Measurements from ENCODE around the gene EBP. TPM values are rescaled to one million over a fixed set of nuclear protein-coding genes. Genes with fewer than 3 reads are reported as not detected.

The EBP gene
- total and polyA plus RNA-seq, 9 of the 15 experiments (the other 6 are each of a cell fraction or from before 2014, with no cell fraction given) = 228 to 987 (median 274) TPM

DNA sequence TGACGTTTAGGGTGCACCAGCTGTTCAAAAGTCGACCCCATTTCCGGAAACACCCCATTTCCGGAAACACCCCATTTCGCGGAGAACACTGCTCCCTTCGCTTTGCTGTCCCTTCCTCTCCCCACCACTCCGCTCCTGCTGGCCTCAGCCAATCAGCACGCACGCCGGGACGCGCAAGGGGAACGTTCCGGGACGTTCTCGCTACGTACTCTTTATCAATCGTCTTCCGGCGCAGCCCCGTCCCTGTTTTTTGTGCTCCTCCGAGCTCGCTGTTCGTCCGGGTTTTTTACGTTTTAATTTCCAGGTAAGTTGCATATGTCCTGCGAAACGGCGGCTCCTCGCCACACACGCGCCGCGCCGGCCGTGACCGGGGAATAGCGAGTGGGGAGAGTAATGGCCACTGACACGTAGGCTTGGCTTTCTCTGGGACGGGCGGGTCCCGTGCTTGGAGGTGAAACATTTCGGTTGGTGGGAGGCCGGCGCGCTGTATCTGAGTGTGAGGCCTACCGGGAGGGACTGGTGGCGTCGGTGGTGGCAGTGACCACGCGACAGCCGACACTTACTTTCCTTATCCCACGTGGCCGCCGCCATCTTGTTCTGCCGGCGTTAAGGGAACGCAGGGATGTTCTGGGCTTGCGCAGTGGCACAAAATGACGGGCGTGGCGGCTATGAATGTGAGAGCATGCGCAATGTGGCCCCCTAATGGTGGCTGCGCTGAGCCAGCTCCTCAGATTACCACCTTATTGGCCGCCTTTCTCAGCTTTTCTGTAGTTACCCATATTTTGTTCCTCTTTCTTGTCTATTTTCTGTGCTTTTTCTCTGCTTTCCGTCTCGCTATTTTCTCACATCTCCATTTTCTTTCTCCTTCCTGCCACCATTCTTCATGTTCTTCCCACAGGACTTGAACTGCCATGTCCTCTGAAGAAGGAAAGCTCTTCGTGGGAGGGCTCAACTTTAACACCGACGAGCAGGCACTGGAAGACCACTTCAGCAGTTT, 53.0 kb downstream of the EBP start, which contains the start of gene RBM3 (continued):
- TF ChIP-seq, protein P1, sequence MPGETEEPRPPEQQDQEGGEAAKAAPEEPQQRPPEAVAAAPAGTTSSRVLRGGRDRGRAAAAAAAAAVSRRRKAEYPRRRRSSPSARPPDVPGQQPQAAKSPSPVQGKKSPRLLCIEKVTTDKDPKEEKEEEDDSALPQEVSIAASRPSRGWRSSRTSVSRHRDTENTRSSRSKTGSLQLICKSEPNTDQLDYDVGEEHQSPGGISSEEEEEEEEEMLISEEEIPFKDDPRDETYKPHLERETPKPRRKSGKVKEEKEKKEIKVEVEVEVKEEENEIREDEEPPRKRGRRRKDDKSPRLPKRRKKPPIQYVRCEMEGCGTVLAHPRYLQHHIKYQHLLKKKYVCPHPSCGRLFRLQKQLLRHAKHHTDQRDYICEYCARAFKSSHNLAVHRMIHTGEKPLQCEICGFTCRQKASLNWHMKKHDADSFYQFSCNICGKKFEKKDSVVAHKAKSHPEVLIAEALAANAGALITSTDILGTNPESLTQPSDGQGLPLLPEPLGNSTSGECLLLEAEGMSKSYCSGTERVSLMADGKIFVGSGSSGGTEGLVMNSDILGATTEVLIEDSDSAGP (CRISPR knock-in tag; IDR thresholded peaks at IDR 0.05) = no peak
- TF ChIP-seq, protein P2, sequence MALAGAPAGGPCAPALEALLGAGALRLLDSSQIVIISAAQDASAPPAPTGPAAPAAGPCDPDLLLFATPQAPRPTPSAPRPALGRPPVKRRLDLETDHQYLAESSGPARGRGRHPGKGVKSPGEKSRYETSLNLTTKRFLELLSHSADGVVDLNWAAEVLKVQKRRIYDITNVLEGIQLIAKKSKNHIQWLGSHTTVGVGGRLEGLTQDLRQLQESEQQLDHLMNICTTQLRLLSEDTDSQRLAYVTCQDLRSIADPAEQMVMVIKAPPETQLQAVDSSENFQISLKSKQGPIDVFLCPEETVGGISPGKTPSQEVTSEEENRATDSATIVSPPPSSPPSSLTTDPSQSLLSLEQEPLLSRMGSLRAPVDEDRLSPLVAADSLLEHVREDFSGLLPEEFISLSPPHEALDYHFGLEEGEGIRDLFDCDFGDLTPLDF (CRISPR knock-in tag; IDR thresholded peaks at IDR 0.05) = no peak
- TF ChIP-seq RBM15 (IDR thresholded peaks at IDR 0.05; ENCODE audit: insufficient read depth, low read length) (no peak), PYGO2 (tag; IDR thresholded peaks at IDR 0.05) (no peak), NFE2 (IDR thresholded peaks at IDR 0.05; ENCODE audit: low read depth) (no peak), ZNF143 (CRISPR knock-in tag; IDR thresholded peaks at IDR 0.05) (no peak), HMG20A (CRISPR knock-in tag; conservative IDR thresholded peaks at IDR 0.05) (no peak), ZNF384 (IDR thresholded peaks at IDR 0.05; ENCODE audit: low read depth, low read length) (no peak), FOXA3 (CRISPR knock-in tag; conservative IDR thresholded peaks at IDR 0.05 in 1 of 2, IDR thresholded peaks at IDR 0.05 in 1 of 2) (no peak), CREM (IDR thresholded peaks at IDR 0.05; ENCODE audit: low read depth) (no peak), SMARCC2 (IDR thresholded peaks at IDR 0.05; ENCODE audit: low read depth) (no peak)
- TF ChIP-seq, protein P3, sequence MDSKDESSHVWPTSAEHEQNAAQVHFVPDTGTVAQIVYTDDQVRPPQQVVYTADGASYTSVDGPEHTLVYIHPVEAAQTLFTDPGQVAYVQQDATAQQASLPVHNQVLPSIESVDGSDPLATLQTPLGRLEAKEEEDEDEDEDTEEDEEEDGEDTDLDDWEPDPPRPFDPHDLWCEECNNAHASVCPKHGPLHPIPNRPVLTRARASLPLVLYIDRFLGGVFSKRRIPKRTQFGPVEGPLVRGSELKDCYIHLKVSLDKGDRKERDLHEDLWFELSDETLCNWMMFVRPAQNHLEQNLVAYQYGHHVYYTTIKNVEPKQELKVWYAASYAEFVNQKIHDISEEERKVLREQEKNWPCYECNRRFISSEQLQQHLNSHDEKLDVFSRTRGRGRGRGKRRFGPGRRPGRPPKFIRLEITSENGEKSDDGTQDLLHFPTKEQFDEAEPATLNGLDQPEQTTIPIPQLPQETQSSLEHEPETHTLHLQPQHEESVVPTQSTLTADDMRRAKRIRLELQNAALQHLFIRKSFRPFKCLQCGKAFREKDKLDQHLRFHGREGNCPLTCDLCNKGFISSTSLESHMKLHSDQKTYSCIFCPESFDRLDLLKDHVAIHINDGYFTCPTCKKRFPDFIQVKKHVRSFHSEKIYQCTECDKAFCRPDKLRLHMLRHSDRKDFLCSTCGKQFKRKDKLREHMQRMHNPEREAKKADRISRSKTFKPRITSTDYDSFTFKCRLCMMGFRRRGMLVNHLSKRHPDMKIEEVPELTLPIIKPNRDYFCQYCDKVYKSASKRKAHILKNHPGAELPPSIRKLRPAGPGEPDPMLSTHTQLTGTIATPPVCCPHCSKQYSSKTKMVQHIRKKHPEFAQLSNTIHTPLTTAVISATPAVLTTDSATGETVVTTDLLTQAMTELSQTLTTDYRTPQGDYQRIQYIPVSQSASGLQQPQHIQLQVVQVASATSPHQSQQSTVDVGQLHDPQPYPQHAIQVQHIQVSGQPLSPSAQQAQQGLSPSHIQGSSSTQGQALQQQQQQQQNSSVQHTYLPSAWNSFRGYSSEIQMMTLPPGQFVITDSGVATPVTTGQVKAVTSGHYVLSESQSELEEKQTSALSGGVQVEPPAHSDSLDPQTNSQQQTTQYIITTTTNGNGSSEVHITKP (IDR thresholded peaks at IDR 0.05; ENCODE audit: partially characterized antibody) = peak; percentile 34
- TF ChIP-seq, protein P4, sequence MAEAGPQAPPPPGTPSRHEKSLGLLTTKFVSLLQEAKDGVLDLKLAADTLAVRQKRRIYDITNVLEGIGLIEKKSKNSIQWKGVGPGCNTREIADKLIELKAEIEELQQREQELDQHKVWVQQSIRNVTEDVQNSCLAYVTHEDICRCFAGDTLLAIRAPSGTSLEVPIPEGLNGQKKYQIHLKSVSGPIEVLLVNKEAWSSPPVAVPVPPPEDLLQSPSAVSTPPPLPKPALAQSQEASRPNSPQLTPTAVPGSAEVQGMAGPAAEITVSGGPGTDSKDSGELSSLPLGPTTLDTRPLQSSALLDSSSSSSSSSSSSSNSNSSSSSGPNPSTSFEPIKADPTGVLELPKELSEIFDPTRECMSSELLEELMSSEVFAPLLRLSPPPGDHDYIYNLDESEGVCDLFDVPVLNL (CRISPR knock-in tag; IDR thresholded peaks at IDR 0.05; ENCODE audit: low read depth) = no peak
- TF ChIP-seq, protein P5, sequence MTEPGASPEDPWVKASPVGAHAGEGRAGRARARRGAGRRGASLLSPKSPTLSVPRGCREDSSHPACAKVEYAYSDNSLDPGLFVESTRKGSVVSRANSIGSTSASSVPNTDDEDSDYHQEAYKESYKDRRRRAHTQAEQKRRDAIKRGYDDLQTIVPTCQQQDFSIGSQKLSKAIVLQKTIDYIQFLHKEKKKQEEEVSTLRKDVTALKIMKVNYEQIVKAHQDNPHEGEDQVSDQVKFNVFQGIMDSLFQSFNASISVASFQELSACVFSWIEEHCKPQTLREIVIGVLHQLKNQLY (CRISPR knock-in tag; conservative IDR thresholded peaks at IDR 0.05) = no peak
- TF ChIP-seq, protein P6, sequence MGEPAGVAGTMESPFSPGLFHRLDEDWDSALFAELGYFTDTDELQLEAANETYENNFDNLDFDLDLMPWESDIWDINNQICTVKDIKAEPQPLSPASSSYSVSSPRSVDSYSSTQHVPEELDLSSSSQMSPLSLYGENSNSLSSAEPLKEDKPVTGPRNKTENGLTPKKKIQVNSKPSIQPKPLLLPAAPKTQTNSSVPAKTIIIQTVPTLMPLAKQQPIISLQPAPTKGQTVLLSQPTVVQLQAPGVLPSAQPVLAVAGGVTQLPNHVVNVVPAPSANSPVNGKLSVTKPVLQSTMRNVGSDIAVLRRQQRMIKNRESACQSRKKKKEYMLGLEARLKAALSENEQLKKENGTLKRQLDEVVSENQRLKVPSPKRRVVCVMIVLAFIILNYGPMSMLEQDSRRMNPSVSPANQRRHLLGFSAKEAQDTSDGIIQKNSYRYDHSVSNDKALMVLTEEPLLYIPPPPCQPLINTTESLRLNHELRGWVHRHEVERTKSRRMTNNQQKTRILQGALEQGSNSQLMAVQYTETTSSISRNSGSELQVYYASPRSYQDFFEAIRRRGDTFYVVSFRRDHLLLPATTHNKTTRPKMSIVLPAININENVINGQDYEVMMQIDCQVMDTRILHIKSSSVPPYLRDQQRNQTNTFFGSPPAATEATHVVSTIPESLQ (CRISPR knock-in tag; IDR thresholded peaks at IDR 0.05) = 0 out of 2 replicates have a peak, but pooled peaks have one; percentile 5
